Measurements from ENCODE around the gene ITPK1. TPM values are rescaled to one million over a fixed set of nuclear protein-coding genes. Genes with fewer than 3 reads are reported as not detected.

The ITPK1 gene
- total RNA-seq, 3 donors from 2014 or later (not counting 1 experiment from before 2014, with no cell fraction given) = 73.2 to 74.8 (median 74.4) TPM

GRCh38 chr14:93056166-93056839 is 59.4 kb downstream of the ITPK1 start:
- Histone ChIP-seq H3K27ac (ENCODE audit: low read length) (no peak overlapping the region), H3K9me3 (ENCODE audit: control insufficient read depth, insufficient read depth, low read length) (no peaks in the 10 kb centered on the region), H3K27me3 (ENCODE audit: control insufficient read depth, insufficient read depth, low read length) (no peaks in the 10 kb centered on the region), H3K4me3 (ENCODE audit: low read length) (no peak overlapping the region), H3K36me3 (ENCODE audit: control insufficient read depth, insufficient read depth, low read length) (peaks cover 4% of the 10 kb centered on the region), H3K4me1 (ENCODE audit: control insufficient read depth, insufficient read depth, low read length) (peaks cover 27% of the 10 kb centered on the region)
- Mint-ChIP-seq H3K9me3 (no peaks in the 10 kb centered on the region), H3K36me3 (no peaks in the 10 kb centered on the region), H3K27me3 (ENCODE audit: low read depth in 2 of 2) (no peaks in the 10 kb centered on the region), H3K27ac (peak overlapping the region; percentile 45 to 90), H3K4me1 (peaks cover 25 to 48% of the 10 kb centered on the region in 2 donors), H3K4me3 (no peak overlapping the region)
- ATAC-seq = peak; percentile 64 to 80 (median 77)
- intact Hi-C loops (cut with micrococcal nuclease) = no loop called here
- peak; percentile 45 to 63 for DNase-seq
- no peak for TF ChIP-seq CTCF (IDR thresholded peaks at IDR 0.05)
- WGBS (ENCODE audit: insufficient coverage) = 62% methylated on average over 5 of the region's 5 CpGs

- peak overlapping the region in 1 of 2 donors; percentile 90 for H3K27ac Mint-ChIP-seq
- 96% methylated on average over 9 of the region's 9 CpGs for WGBS (ENCODE audit: insufficient coverage)
These were observed 60.0 kb downstream of the ITPK1 start for GRCh38 chr14:93055651-93056115.

GRCh38 chr14:93054876-93055275 is 60.8 kb downstream of the ITPK1 start:
- DNase-seq (no peak), ATAC-seq (no peak)
- WGBS (ENCODE audit: insufficient coverage) = 99% methylated on average over 7 of the region's 7 CpGs
- H3K4me1 Mint-ChIP-seq = peaks cover 11 to 34% of the 10 kb centered on the region in 2 donors
- H3K27ac ChIP-seq (ENCODE audit: low read length) = no peak overlapping the region
- H3K36me3 ChIP-seq (ENCODE audit: control insufficient read depth, insufficient read depth, low read length) = peaks cover 4% of the 10 kb centered on the region
- no peaks in the 10 kb centered on the region for H3K27me3 ChIP-seq (ENCODE audit: control insufficient read depth, insufficient read depth, low read length)
- peak overlapping the region in 1 of 2 donors; percentile 90 for H3K27ac Mint-ChIP-seq
- H3K9me3 Mint-ChIP-seq = no peaks in the 10 kb centered on the region
- H3K4me3 Mint-ChIP-seq = no peak overlapping the region
- intact Hi-C loops (cut with micrococcal nuclease) = no loop called here
- no peaks in the 10 kb centered on the region for H3K27me3 Mint-ChIP-seq (ENCODE audit: low read depth in 2 of 2)
- no peak overlapping the region for H3K4me3 ChIP-seq (ENCODE audit: low read length)
- no peak for TF ChIP-seq CTCF (IDR thresholded peaks at IDR 0.05)
- no peaks in the 10 kb centered on the region for H3K36me3 Mint-ChIP-seq
- no peaks in the 10 kb centered on the region for H3K9me3 ChIP-seq (ENCODE audit: control insufficient read depth, insufficient read depth, low read length)
- H3K4me1 ChIP-seq (ENCODE audit: control insufficient read depth, insufficient read depth, low read length) = peaks cover 17% of the 10 kb centered on the region

More at GRCh38 chr14:93055651-93056115, 60.0 kb downstream of the ITPK1 start:
- H3K36me3 ChIP-seq (ENCODE audit: control insufficient read depth, insufficient read depth, low read length) = peaks cover 4% of the 10 kb centered on the region
- intact Hi-C loops (cut with micrococcal nuclease) = no loop called here
- ATAC-seq (no peak), DNase-seq (no peak)
- Mint-ChIP-seq H3K4me1 (peaks cover 19 to 42% of the 10 kb centered on the region in 2 donors), H3K9me3 (no peaks in the 10 kb centered on the region), H3K27me3 (ENCODE audit: low read depth in 2 of 2) (no peaks in the 10 kb centered on the region), H3K4me3 (no peak overlapping the region), H3K36me3 (no peaks in the 10 kb centered on the region)
- H3K9me3 ChIP-seq (ENCODE audit: control insufficient read depth, insufficient read depth, low read length) = no peaks in the 10 kb centered on the region
- no peaks in the 10 kb centered on the region for H3K27me3 ChIP-seq (ENCODE audit: control insufficient read depth, insufficient read depth, low read length)
- H3K4me1 ChIP-seq (ENCODE audit: control insufficient read depth, insufficient read depth, low read length) = peaks cover 24% of the 10 kb centered on the region
- H3K27ac ChIP-seq (ENCODE audit: low read length) = no peak overlapping the region
- no peak for TF ChIP-seq CTCF (IDR thresholded peaks at IDR 0.05)
- no peak overlapping the region for H3K4me3 ChIP-seq (ENCODE audit: low read length)
